ENCODE data around the gene DDX51.

DNA sequence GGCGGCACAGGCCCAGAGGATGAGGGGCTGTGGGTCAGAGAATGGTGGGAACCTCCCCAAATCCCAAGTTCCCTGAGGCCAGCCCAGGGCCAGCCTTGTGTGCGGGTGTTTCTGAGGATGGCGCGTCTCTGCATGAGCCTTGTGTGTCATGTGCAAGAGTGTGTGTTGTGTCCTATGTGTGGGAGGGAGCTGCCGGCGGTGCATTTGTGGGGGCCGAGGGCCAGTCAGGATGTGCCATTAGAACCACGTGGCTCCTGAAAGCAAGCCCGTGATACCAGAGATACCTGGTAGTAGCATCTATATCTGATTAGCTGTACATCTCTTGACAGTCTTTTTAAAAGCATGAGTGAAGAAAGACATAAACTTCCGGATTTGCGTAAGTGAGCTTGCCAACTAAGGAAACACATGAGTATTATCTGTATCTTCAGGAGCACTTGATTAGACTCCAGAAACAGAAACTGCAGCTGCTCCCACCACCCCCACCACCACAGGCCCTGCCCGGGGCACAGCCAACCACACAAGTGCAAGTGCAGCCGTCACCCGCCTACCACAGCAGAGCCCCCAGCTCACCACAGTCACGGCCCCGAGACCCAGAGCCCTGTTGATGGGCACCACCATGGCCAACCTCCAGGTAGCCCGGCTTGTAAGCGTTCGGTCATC, 19.2 kb downstream of the DDX51 start:
- TF ChIP-seq, protein P1, sequence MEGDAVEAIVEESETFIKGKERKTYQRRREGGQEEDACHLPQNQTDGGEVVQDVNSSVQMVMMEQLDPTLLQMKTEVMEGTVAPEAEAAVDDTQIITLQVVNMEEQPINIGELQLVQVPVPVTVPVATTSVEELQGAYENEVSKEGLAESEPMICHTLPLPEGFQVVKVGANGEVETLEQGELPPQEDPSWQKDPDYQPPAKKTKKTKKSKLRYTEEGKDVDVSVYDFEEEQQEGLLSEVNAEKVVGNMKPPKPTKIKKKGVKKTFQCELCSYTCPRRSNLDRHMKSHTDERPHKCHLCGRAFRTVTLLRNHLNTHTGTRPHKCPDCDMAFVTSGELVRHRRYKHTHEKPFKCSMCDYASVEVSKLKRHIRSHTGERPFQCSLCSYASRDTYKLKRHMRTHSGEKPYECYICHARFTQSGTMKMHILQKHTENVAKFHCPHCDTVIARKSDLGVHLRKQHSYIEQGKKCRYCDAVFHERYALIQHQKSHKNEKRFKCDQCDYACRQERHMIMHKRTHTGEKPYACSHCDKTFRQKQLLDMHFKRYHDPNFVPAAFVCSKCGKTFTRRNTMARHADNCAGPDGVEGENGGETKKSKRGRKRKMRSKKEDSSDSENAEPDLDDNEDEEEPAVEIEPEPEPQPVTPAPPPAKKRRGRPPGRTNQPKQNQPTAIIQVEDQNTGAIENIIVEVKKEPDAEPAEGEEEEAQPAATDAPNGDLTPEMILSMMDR (conservative IDR thresholded peaks at IDR 0.05; ENCODE audit: low read length): no peak
- no peak for TF ChIP-seq EZH2phosphoT487 (IDR thresholded peaks at IDR 0.05; ENCODE audit: borderline replicate concordance)
